SKM-1 treated with dmso at 0.1 percent for 144 hours (cell line): ENCODE measurements around the gene ST3GAL3.
A peak's percentile ranks its signal among the peaks of the same experiment; 100 is the strongest.

Experiments
- DNase-seq: peaks from one replicate; lab custom pipeline; 2025; ENCODE audit not compliant: unreplicated experiment; lab: John Stamatoyannopoulos, UW

ST3GAL3 gene

GRCh38 chr1:43936431-43937151 is 229.3 kb downstream of the ST3GAL3 start:
- DNase-seq = no peak

DNA sequence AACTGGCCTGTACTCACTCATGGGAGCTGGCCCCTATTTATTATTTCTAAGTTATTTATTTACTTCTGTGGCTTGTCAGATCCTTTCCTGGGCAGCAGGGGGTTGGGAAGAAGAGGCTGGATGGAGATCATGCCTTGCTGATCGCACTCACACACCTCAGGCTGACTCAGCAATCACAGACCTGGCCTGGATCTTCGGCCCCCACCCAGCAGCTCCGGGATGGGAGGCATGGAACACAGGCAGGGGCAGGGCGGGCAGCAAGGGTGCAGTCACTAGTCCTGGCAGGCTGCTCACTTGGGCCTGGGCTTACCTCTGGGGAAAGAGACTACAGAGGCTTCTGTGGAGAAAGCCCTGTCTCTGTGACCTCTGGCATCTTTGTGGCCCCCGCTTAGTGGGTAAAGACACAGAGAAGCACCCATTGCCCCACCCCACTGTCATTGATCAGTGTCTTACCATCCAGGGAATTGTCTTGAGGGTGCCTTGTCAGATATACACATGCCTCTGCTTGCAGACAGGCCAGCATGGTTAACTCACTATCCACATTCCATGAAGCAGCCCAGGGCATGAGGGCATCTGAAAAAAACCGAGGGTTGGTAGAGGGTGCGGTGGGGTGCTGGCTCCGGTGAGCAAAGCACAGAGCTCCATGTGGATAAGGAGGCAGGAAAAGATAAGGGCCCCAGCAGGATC is 230.0 kb downstream of the ST3GAL3 start:
- DNase-seq = no peak

DNA sequence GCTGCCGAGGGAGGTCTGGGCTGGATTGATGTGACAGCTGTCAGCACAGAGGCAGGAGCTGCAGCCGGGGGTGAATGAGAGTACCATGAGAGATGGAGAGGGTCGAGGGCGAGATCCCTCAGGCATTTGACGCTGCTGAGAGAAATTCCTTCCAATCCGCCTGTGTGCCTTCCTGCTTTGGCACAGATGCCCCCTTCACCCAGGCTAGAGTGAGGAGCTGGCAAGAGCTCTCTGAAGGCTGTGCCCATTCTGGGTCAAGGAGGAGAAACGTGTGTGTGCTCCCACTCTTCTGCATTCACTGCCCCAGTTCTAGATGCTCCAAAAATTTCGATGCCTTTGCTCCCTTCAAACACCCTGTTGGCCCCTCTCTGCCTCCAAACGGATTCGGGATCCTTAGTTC is 231.0 kb downstream of the ST3GAL3 start:
- DNase-seq = no peak

DNA sequence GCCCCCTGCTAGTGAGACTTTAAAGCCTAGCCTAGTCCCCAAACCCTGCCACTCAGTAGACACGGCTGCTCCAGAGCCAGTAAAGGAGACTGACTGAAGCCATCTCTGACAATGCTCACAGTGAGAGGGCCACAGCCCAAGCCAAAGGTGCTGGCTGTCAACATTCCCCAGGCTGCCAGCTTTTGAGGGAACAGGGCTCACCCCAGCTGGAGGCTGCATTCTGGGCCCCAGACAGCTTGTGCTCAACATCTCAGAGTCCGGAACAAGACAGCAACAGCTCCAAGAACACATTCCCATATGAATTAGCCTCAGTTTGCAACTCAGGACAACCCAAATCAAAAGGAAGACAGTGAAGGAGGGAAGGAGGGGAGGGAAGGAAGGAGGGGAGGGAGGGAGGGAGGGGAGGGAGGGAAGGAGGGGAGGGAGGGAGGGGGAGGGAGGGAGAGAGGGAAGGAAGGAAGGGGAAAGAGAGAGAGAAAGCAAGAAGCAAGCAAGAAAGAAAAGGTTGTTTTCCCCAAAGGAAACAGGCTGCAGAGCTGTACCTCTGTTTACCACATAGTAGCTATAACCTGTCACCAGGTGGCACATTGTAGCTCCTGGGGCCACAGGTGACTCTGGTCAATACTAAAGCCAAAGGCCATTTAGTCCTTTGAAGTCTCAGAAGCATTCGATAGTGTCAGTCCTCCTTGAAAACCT is 231.7 kb downstream of the ST3GAL3 start:
- no peak for DNase-seq

DNA sequence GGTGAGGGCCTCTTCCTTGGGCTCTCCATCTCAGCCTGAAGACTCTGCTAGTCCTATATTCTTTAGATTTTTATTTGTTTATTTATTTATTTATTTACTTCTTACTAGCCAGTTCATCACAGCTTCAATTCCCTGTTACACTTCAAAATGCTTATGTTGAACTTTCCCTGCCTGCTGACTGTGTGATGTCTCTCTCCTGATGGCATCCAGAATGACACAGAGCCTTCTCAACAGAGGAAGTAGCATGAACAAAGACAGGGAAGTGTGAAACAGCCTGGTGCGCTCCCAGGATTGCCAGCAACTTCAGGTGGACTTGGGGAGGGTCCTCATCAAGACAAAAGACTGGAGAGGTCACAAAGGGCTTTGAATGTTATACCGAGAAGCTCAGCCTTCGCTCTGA is 235.1 kb downstream of the ST3GAL3 start:
- no peak for DNase-seq

DNA sequence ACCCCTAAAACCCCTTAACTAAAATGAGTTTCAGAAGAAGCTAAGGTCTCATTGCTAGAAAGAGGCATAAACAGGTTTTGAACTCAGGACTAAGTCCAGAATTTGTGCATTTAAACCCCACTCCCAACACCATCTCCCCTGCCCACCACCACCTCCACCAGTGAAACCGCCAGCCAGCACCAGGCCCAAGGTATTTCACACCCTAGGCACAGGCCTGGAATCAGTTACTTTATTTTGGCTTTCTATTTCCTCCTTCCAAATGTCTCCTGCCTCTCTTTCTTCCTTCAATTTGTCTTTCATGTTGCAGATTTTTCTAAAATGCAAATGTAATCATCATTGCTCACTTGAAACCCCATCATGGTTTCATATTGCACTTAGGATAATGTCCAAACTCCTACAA is 237.5 kb downstream of the ST3GAL3 start:
- no peak for DNase-seq

- no peak for DNase-seq
Observed at GRCh38 chr1:43945674-43946235, 238.4 kb downstream of the ST3GAL3 start.

DNA sequence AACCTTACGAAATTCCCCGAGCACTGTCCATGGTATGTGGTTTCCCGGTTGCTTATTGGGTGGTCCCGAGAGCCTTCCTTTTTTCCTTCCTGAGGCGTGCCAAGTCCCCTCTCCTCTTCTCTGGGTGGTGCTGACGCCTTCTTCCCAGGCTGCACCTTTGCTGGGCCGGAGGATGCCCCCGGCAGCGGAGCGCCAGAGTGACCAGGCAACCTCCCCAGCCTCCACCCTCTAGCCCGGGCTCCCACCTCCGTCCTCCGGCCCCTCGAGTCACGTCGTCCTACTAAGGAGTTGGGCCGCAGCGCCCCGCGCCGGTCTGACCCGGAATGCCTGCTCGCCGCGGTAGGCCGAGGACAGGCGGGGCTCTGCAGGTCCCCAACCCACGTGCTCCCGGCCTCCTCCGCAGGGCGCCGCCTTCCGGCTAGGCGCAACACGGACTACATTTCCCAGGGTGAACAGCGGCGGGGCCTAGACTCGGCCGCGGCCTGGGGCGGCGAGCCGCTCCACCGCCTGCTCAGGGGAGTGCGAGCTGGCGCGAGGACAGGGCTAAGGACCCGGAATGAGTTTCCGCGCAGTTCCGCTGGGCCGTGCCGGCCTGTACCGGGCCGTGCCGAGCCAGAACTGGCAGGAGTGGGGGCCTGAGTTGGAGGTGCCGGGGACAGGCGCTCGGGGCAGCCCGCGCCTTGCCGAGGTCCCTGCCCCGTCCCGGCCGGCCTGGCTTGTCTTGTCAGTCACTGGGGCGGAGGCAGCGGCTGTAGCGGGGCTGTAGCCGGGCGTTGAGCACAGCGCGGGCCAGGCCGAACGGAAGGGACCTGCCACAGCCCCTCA is 239.1 kb downstream of the ST3GAL3 start, which contains the start of gene IPO13:
IPO13 (plus strand) TSS at position 715 of the 825 bp plus-strand sequence. CDS start 651 bp downstream, outside the sequence.
- peak; percentile 93 for DNase-seq

- no peak for DNase-seq
Observed at GRCh38 chr1:43947061-43947873, 239.9 kb downstream of the ST3GAL3 start.

DNA sequence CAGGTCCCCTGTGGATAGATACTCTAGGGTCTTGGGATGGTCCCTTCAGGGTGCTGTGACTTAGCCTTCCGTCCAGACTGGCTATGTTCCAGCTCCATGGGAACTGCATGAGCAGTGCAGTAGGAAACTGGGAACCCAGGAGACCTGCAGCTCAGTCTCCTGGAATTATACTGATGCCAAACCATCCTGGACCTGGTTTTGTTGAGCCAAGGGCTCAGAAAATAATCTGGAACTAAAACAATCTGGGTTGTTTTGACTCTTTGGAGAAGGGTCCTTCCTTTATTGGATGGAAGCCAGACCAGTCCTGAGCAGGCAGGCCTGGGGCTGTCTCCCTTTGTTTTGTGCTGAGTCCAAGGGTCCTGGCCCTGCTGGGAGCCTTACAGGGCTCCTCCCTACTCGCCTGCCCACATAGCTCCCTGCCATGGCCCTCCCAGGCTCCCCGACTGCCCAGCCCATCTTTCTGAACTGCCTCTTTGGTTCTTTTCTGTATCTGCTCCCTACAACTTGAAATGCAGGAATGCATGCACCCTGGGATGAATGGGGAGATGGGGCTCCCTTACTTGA is 240.6 kb downstream of the ST3GAL3 start:
- no peak for DNase-seq

DNA sequence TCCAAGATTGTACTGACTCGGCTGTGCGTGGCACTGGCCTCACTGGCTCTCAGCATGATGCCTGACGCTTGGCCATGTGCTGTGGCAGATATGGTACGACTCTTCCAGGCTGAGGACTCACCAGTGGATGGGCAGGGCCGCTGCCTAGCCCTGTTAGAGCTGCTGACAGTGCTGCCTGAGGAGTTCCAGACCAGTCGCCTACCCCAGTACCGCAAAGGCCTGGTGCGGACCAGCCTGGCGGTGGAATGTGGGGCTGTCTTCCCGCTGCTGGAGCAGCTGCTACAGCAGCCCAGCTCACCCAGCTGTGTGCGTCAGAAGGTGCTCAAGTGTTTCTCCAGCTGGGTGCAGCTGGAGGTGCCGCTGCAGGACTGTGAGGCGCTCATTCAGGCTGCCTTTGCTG is 242.3 kb downstream of the ST3GAL3 start:
- DNase-seq = no peak

DNA sequence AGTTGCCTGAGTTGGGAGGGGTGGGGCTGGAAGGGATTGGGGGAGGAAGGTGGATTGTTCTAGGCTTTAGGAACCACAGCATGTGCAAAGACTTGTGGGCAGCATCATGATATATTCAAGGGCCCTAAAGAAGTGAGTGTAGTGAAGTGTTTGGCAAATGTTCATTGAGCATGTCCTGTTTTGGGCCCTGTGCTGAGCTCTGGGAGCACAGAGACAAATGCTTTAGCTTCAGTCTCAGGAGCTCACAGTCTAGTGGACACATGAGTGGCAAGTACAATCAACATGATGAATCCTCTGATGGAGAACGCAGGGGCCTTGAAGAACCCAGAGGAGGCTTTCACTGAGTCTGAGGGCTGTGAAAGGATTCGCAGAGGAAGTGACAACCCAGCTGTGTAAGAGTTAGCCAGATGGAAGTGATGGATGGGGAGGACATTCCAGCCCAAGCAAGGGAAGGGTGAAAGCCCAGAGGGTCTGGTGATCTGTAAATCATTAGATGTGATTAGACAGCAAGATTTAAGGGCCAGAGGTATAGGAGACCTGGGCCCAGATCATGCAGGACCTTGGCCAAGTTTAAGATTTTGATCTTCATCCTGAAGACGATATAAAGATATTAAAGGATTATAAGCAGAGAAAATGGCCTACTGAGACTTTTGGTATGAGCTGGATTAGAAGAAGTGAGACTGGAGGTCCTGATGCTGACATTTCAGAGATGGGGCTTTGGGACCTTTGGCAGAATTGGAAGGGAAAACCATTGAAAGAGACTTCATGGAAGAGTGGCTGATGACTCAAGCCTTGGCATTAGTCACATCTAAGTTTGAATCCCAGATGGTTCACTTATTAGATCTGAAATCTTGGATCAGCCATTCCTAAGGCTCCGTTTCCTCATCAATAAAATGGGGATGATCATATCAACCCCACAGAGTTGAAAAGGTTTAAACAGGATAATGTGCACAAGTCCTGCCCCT is 244.0 kb downstream of the ST3GAL3 start:
- DNase-seq = no peak

DNA sequence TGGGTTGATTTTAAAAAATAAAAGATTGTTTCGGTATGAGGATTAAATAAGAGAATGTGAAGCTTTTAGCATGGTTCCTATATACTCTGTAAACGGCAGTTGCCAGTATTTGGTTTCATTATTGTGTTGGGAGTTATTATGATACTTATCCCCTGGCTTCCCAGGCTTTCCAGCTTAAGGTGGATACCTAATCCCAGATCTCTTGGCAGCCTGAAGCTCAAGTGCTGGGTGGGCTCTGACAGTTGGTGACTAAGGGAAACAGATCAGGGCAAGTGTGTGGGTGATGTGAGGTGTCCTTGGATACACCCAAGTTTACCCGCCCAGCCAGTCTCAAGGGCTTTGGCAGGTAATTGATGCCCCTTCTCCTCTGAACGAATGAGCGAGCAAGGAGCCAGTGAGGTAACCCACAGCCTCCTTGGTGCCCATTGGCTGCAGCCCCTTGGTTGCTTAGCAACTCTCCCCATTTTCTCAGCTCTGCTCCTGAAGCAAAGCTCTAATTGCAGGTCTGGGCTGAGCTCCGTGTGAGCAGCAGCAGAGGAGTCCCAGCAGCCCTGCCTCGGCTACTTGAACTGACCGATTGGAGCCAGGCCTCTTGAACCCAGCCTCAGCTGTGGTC is 245.5 kb downstream of the ST3GAL3 start:
- no peak for DNase-seq

DNA sequence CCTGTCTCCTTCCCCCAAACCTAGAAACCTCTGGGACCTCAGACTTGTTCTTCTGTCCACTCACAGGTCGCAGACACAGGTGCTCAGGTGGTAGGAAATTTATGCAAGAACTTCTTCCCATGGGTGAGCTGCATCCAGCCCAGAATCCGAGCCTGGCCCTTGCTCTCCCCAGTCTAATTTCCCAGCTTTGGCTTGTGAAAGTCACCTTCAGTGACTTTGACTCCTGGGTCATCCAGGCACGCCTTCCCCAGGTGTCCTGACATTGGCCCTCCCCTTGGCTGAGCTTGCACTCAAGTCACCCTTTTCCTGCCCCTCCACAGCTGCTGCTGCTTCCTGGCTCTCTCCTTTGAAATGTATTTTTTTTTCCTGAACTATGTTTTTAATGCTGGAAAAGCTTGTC is 246.0 kb downstream of the ST3GAL3 start:
- no peak for DNase-seq

DNA sequence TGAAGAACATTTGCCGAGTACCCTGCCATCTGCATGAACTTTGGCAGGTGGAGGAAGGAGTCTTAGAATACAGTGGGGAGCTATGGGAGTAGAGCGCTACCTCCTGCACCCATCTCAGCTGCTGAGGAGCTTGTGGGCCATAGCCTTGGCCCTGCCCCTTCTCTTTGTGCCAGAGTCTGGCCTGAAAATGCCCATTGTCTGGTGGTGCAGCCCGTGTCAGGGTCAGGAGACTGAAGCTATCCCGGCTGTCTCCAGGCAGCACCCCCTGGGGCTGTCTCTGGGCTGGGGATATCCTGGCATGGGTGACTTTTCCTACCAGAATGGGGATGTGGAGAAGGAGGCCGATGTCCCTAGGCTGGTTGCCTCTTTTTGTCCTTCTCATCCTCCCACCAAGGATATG is 246.7 kb downstream of the ST3GAL3 start:
- DNase-seq = no peak

- DNase-seq = no peak
Observed at GRCh38 chr1:43956234-43956633, 248.9 kb downstream of the ST3GAL3 start.

- DNase-seq = no peak
Observed at GRCh38 chr1:43957407-43958040, 250.2 kb downstream of the ST3GAL3 start.
